Mucosa of rectum (tissue), 2 donors: ENCODE results near the gene EMC9.

Experiments used
- H3K27ac ChIP-seq, 2 donors: one replicate each; pipeline ENCODE4 v1.7.0; 2013; ENCODE audit warnings: inconsistent platforms in 2 of 2, low read depth in 2 of 2, low read length in 2 of 2
- H3K27me3 ChIP-seq, 2 donors: one replicate each; pipeline ENCODE4 v1.7.0; 2013; ENCODE audit warnings: low read length in 2 of 2; ENCODE audit not compliant: control insufficient read depth in 2 of 2, insufficient read depth in 2 of 2
- H3K36me3 ChIP-seq, 2 donors: one replicate each; pipeline ENCODE4 v1.7.0; 2013; ENCODE audit warnings: low read length in 2 of 2; ENCODE audit not compliant: control insufficient read depth in 2 of 2, insufficient read depth in 2 of 2
- H3K4me1 ChIP-seq, 2 donors: one replicate each; pipeline ENCODE4 v1.7.0; 2013; ENCODE audit warnings: low read length in 2 of 2, mild to moderate bottlenecking in 1 of 2; ENCODE audit not compliant: control insufficient read depth in 2 of 2, insufficient read depth in 2 of 2
- H3K4me3 ChIP-seq, 2 donors: one replicate each; pipeline ENCODE4 v1.7.0; 2013; ENCODE audit warnings: low read length in 2 of 2
- H3K9ac ChIP-seq, 2 donors: one replicate each; pipeline ENCODE4 v1.7.0; 2013; ENCODE audit warnings: low read length in 2 of 2, low read depth in 1 of 2, mild to moderate bottlenecking in 1 of 2
- H3K9me3 ChIP-seq, 2 donors: one replicate each; pipeline ENCODE4 v1.7.0; 2013; ENCODE audit warnings: low read length in 2 of 2; ENCODE audit not compliant: control insufficient read depth in 2 of 2
- donor health status: healthy.
- donor health status: Normal muscosa, but diverticular disease.

The EMC9 gene

DNA sequence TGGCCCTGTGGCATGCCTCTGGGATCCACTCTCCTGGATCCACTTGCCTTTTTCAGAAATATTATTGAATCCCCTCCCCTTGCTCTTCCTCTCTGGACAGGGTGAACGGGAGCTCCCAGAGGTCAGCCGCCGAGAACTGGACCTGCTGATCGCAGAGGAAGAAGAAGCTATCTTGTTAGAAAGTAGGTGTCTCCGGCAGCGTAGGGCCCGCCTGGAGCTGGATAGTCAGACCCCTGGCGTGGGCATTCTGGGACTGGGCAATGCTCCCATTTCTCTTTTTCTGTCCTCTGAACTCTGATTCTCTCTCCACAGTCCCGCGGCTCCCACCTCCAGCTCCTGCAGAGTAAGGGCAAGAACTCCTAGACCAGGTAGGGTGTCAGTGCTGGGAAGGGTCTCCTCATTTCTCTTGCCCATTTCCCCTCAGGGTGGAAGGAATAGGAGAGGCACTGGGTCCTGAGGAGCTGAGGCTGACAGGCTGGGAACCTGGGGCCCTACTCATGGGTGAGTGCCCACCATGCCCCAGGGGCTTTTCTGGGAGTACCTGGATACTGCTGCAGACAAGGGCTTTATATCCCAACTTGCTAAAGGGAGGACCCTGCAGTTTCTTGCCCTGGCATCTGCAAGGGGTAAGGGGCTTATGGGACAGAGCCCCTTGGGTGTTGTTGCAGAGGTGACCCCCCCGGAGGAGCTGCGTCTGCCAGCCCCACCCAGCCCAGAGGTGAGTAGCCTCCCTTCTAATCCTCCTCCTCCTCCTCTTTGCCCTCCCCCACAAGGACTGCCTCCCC, 35.8 kb upstream of the EMC9 start:
- H3K36me3 ChIP-seq: peaks cover 44 to 57% of the 10 kb centered on the region in 2 donors

DNA sequence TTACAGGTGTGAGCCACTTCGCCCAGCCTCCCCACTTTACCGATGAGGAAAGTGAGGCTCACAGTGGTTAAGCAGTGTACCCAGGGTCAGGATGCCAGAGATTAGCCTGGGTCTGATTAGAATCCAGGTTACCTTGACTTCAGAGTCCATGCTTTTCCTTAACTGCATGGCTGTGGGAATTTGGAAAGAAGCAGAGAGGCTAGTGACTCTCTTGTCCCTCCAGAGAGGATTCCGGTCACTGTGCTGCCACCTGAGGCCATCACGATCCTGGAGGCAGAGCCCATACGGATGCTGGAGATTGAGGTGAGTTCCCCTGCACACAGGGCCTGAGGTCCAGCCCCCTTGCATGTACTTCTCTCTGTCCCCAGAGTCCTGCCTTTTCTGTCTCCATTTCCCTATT, 35.2 kb upstream of the EMC9 start:
- no peaks in the 10 kb centered on the region for H3K4me1 ChIP-seq
- peaks cover 41 to 51% of the 10 kb centered on the region in 2 donors for H3K36me3 ChIP-seq
- no peak overlapping the region for H3K9ac ChIP-seq
- H3K27ac ChIP-seq: no peak overlapping the region
- H3K4me3 ChIP-seq: no peak overlapping the region
- no peaks in the 10 kb centered on the region for H3K9me3 ChIP-seq
- H3K27me3 ChIP-seq: no peaks in the 10 kb centered on the region

More for the DNA sequence above, 35.8 kb upstream of the EMC9 start:
- no peaks in the 10 kb centered on the region for H3K27me3 ChIP-seq
- no peaks in the 10 kb centered on the region for H3K9me3 ChIP-seq
- H3K27ac ChIP-seq: no peak overlapping the region
- H3K9ac ChIP-seq: no peak overlapping the region
- no peak overlapping the region for H3K4me3 ChIP-seq
- no peaks in the 10 kb centered on the region for H3K4me1 ChIP-seq

DNA sequence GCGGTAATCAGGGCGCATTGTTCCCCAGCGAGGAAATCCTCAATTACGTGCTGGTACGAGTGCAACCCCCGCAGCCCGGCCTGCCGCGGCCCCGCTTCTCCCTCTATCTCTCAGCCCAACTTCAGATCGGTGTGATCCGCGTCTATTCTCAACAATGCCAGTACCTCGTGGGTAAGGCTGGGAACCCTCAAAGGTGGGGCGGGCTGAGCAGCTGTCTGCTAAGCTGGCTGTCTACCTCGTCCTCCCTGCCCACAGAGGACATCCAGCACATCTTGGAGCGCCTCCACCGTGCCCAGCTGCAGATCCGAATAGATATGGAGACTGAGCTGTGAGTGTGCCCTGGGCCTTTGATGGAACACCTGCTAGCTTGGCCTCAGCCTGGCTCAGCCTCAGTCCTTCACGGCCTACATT, 31.5 kb upstream of the EMC9 start:
- no peaks in the 10 kb centered on the region for H3K27me3 ChIP-seq
- H3K36me3 ChIP-seq: peaks cover 9 to 28% of the 10 kb centered on the region in 2 donors
- H3K4me3 ChIP-seq: no peak overlapping the region
- no peaks in the 10 kb centered on the region for H3K4me1 ChIP-seq
- H3K9ac ChIP-seq: no peak overlapping the region
- no peak overlapping the region for H3K27ac ChIP-seq
- H3K9me3 ChIP-seq: no peaks in the 10 kb centered on the region

DNA sequence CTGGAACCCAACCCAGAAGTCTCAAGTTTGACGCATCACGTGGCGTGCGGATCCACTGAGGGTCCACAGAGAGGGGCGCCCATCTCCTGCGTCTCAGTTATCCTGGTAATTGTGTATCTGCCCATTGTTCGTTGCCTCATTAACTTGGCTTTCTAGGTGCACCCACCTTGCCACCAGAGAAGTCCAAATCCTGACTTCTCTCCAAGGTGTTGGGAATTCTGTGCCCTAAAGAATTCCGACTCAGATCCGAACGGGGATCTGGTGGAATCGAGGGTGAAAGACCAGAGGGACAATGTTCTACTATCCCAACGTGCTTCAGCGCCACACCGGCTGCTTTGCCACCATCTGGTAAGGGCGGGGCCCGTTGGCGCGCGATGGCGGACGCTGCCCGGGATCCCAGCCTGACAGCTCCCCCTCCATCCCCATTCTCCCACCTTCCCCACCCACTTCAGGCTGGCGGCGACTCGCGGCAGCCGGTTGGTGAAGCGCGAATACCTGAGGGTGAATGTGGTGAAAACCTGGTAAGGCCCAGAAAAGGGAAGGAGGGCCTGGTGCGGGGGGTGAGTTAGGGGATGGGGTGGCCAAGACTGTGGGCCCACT, 31.0 kb upstream of the EMC9 start:
- Histone ChIP-seq H3K9ac (no peak overlapping the region), H3K27me3 (no peaks in the 10 kb centered on the region), H3K36me3 (peaks cover 13 to 27% of the 10 kb centered on the region in 2 donors), H3K27ac (no peak overlapping the region), H3K9me3 (no peaks in the 10 kb centered on the region), H3K4me3 (peak overlapping the region; percentile 6 to 44), H3K4me1 (no peaks in the 10 kb centered on the region)

DNA sequence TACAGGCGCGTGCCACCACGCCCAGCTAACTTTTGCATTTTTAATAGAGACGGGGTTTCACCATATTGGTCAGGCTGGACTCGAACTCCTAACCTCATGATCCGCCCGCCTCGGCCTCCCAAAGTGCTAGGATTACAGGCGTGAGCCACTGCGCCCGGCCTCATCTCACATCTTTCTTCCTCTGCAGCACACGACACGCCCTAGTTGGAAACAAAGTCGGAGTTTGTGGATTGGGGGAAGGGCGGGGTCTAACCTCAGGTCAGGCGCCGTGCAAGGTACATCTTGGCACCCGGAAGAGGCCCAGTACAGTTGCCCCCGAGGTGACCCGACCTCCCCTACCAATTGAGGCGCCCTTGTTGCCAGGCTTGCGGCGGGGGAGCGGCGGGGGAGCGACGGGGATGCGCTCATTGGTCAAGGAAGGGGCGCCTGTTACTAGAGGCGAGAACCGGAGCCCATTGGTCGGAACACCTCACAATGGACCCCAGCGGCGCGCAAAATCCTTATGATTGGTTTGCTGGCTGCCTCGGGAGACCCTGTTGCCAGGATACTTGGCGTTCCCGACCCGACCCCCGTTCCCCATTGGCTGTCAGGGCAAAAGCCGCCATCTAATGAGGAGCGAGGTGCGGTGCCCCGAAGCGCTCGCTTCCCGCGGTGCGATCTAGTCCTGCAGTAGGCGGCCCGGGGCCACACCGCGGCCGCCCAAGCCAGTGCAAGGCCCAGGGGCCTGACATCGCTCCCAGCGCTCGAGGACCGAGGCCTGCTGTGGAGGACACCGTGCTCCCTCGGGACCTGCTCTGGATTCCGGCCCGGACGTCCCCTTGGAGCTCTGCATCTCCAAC, 30.2 kb upstream of the EMC9 start, which contains the start of gene REC8:
Gene REC8, plus strand, starts transcription at position 659 of the 839 bp plus-strand sequence. CDS start 473 bp downstream, outside the sequence.
- Histone ChIP-seq H3K9ac (no peak within 1 kb of the TSS), H3K36me3 (peaks cover 13 to 25% of the 10 kb centered on the region in 2 donors), H3K27me3 (no peaks in the 10 kb centered on the region), H3K27ac (no peak within 1 kb of the TSS), H3K4me1 (no peaks in the 10 kb centered on the region), H3K4me3 (peak within 1 kb of the TSS; percentile 6 to 44), H3K9me3 (no peaks in the 10 kb centered on the region)

DNA sequence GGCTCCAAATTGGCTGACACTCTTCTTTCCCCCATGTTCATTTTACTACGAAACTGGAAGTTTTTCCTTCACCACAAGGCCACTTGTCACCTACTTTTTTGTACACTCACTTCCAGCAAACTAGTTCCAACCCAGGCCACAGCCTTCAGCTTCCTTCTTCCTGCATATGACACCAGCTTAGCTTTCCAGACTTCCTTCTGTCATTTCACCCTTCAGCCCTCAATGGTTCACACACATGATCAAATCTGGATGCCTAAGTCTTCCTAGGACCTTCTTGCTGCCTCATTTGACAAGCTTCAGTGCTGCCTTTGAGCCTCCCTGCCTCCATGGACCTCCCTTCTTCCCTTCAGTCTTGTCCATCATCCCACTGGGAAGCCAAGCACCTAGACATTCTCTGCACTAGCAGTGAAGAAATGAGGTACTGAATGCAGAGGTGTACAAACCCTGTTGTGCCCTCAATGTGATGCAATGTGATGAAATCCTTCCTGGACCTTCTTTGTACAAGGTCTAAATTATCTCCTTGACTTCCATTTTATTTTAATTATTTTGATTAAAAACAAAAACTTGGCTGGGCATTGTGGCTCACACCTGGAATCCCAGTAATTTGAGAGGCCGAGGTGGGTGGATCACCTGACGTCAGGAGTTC, 26.2 kb upstream of the EMC9 start:
- Histone ChIP-seq H3K4me3 (no peak overlapping the region), H3K9ac (no peak overlapping the region), H3K27me3 (no peaks in the 10 kb centered on the region), H3K9me3 (no peaks in the 10 kb centered on the region), H3K36me3 (peaks cover 45 to 54% of the 10 kb centered on the region in 2 donors), H3K4me1 (peaks cover 0 to 8% of the 10 kb centered on the region in 2 donors), H3K27ac (no peak overlapping the region)

DNA sequence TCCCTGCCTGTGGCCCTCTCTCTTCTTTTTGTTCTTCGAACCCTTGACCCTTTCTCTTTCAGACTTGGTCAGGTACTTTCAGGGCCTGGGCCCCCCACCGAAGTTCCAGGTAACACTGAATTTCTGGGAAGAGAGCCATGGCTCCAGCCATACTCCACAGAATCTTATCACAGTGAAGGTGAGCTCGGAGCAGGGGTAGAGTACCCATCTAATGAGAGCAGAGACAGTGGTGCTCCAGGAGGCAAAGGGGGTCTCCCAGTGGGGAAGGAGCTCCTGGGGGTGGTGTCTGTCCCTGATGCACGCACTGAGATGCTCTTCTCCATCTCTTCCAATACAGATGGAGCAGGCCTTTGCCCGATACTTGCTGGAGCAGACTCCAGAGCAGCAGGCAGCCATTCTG, 24.4 kb upstream of the EMC9 start:
- Histone ChIP-seq H3K9ac (no peak overlapping the region), H3K4me3 (no peak overlapping the region), H3K4me1 (peaks cover 14% of the 10 kb centered on the region in 2 donors), H3K27me3 (no peaks in the 10 kb centered on the region), H3K36me3 (peaks cover 47 to 54% of the 10 kb centered on the region in 2 donors), H3K9me3 (no peaks in the 10 kb centered on the region), H3K27ac (no peak overlapping the region)

DNA sequence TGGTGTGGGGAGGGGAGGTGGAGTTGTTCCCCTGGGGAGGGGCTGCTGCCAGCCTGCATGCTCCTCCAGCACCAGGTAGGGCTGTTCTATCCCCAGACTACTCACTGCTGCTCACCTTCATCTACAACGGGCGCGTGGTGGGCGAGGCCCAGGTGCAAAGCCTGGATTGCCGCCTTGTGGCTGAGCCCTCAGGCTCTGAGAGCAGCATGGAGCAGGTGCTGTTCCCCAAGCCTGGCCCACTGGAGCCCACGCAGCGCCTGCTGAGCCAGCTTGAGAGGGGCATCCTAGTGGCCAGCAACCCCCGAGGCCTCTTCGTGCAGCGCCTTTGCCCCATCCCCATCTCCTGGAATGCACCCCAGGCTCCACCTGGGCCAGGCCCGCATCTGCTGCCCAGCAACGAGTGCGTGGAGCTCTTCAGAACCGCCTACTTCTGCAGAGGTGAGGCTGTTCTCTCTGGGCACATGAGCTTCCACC, 23.2 kb upstream of the EMC9 start:
- Histone ChIP-seq H3K9me3 (no peaks in the 10 kb centered on the region), H3K4me3 (no peak overlapping the region), H3K36me3 (peaks cover 57 to 60% of the 10 kb centered on the region in 2 donors), H3K9ac (no peak overlapping the region), H3K27ac (no peak overlapping the region), H3K27me3 (no peaks in the 10 kb centered on the region), H3K4me1 (peaks cover 16 to 19% of the 10 kb centered on the region in 2 donors)

DNA sequence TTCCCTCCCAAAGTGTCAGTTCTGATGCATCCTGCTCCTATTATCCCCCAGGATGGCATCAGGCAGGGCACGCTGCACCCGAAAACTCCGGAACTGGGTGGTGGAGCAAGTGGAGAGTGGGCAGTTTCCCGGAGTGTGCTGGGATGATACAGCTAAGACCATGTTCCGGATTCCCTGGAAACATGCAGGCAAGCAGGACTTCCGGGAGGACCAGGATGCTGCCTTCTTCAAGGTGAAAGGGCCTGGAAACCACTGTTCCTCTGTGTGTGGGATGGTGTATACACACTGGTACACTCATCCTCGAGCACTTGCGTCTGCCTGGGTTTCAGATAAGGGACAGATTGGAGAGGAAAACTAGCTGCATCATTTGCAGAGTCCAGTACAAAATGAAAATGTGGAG, 20.7 kb upstream of the EMC9 start:
- no peaks in the 10 kb centered on the region for H3K27me3 ChIP-seq
- peaks cover 63 to 68% of the 10 kb centered on the region in 2 donors for H3K36me3 ChIP-seq
- peak overlapping the region; percentile 32 to 94 for H3K9ac ChIP-seq
- H3K4me1 ChIP-seq: peaks cover 16 to 19% of the 10 kb centered on the region in 2 donors
- H3K9me3 ChIP-seq: no peaks in the 10 kb centered on the region
- H3K4me3 ChIP-seq: peak overlapping the region; percentile 88 to 99
- H3K27ac ChIP-seq: peak overlapping the region; percentile 95 to 97
